UCSD-AML1 (cell line): Measurements from ENCODE around the gene BAIAP2L1.

Experiments
- DNase-seq: peaks from one replicate; lab custom pipeline; 2025; ENCODE audit not compliant: unreplicated experiment; lab: John Stamatoyannopoulos, UW

Gene BAIAP2L1

DNA sequence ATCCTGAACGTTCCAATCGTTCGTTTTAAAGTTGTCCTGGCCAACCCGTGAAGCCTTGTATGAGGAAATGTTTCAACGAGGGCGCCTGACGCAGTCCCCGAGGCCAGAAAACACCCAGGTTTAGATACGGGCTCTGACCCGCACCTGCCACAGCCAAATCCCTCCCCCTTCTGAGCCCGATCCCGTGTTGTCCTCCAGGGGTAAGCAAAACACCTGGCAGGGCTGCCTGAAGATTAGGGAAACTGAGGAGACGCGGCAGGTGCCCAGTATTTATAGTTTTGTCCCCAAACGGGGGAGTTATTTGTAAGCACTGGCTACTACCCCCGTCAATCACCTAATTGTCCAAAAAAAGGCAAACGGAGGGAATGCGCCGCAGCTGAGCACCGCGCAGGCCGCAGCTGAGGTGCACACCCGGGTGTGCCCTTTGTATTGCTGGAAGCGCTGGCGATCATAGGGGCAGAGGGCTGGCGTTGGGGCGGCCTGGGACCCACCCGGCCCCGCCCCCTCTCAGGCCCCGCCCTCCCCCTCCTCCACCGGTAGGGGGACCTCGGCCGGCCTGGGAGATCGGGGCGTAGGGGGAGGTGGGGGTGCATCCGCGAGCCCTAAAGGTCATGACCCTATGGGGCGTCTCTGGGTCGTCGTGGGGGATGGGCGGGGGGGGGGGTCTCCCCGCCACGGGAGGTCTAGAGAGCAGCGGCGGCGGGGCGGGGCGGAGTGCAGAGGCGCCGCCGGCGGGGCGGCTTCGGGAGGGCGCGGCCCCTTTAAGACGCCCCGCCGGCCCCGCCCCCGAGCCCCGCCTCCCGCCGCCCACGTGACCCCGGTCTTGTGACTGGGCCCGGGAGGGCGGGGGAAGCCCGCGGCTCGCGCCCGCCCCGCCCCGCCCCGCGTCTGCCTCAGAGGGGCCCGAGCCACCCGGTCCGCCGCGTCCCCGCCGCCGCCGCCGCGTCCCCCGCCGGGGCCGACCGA is 119.8 kb downstream of the BAIAP2L1 start, which contains the start of gene BRI3:
BRI3 (plus strand) TSS at position 896 of the 966 bp plus-strand sequence. CDS start 110 bp downstream, outside the sequence.
- peak; percentile 86 for DNase-seq

GRCh38 chr7:98280296-98280695 is 120.6 kb downstream of the BAIAP2L1 start:
- DNase-seq: no peak

- DNase-seq: no peak
Observed at GRCh38 chr7:98278936-98279335, 122.0 kb downstream of the BAIAP2L1 start.

GRCh38 chr7:98278408-98278807 is 122.5 kb downstream of the BAIAP2L1 start:
- DNase-seq: no peak

GRCh38 chr7:98276241-98276761 is 124.6 kb downstream of the BAIAP2L1 start:
- no peak for DNase-seq

DNA sequence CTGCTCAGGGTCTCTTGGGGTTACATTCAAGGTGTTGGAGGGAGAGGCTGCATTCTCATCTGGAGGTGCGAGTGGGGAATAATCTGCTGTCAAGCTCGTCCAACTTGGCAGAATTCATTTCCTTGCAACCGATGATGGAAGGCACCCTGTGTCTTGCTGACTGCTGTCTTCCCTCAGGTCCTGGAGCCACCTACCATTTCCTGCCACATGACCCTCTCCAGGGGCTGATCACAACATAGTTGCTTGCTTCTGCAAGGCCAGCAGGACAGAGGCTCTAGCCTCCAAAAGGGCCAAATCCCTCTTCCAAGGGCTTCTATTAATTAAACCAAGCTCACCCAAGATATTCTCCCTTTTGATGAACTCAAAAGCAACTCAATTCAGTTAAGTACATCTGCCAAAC is 133.6 kb downstream of the BAIAP2L1 start:
- no peak for DNase-seq

DNA sequence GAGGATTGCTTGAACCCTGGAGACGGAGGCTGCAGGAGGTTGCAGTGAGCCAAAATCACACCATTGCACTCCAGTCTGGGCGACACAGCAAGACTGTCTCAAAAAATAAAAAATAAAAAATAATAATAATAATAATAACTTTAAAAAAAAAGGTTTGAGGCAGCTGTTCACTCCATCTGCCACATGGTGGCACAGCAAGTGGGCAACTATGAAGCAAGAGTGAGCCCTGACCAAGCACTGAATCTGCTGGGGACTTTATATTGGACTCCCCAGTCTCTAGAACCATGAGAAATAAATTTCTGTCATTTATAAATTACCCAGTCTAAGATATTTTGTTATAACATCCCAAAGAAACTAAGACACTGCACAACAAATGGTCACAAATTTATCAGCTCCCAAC is 134.1 kb downstream of the BAIAP2L1 start:
- DNase-seq: no peak

DNA sequence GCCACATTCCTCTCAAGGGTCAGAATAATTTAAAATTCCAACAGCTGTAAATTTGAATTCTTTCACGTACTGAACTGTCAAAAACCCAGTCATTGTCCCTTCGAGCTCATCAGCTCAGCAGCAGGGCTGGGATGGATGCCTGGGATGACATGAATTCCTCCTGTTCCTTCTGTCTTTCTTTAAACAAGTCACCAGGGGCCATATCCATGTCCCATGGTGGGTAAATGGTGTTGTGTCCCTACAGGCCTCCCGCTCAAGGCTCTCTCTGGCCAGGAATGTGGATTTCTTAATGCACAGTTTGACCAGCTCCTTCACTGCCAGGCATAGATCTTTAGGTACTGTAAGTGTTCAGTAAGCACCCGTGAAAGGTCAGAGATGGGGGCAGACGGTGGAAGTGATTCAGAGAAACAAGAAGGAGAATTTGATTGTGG is 135.0 kb downstream of the BAIAP2L1 start:
- no peak for DNase-seq

DNA sequence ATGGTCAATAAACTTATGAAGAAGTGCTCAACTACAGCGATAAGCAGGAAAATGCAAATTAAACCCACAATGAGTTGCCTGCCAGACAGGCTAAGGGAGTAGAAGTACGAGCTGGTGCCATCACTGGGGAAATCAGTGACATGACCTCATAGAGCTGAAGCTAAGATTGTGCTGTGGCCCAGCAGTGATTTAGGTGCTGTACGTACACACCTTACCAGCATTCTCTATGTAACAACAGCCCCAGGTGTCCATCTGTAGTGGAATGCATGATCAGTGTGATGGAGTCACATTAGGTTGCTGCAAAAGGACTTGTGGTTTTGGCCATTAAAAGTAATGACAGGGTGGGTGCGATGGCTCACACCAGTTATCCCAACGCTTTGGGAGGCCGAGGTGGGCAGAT is 143.2 kb downstream of the BAIAP2L1 start:
- no peak for DNase-seq

DNA sequence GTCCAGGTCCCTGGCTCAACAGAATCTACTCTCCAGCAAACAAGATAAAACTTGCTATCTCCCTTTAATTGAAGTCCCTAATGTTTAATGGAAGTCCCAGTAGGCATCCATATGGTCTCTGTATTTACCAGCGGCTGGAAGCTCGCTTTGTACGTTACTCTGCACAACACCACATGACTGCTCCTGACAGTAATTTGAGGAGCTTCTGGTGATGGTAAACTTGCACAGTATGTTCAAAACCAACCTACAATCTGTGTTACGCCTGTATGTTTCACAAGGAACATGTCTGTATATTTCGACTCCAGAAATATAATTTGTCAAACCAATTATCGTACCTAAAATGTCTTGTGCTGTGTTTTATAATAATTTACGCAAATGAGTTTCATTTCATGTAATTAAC is 144.5 kb downstream of the BAIAP2L1 start:
- DNase-seq: no peak

DNA sequence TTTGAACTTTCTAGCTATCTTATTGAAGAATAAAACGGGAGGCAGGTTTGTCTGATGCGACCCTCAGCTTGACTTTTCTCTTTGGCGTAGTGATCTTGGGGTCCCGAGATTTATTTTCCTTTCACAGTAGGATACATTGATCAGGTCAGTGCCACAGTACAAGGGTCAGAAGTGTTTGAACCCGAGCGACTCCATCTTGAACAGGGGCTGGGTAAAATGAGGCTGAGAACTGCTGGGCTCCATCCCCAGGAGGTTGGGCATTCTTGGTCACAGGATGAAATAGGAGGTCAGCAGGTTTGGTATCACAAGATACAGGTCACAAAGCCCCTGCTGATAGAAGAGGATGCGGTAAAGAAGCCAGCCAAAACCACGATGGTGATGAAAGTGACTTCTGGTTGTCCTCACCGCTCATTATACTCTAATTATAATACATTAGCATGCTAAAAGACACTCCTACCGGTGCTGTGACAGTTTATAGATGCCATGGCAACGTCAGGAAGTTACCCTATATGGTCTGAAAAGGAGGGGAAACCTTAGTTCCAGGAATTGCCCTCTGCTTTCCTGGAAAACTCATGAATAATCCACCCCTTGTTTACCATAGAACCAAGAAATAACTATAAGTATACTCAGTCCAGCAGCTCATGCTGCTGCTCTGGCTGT is 145.8 kb downstream of the BAIAP2L1 start:
- DNase-seq: no peak

DNA sequence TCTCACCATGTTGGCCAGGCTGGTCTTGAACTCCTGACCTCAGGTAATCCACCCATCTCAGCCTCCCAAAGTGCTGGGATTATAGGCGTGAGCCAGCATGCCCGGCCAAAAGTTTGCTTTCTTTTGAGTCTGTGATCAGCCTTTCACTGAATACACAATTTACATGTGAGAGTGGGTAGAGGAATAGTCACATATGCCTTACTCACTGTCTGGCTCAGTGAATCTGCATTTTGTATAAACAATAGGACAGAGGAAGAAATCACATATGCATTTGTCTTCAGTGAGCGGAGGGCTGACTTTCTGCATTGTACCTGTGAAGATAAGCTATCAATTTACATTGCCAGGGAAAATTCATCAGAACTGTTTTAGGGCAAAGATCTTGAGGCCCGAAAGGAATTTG is 146.4 kb downstream of the BAIAP2L1 start:
- no peak for DNase-seq

GRCh38 chr7:98252425-98253054 is 148.3 kb downstream of the BAIAP2L1 start:
- no peak for DNase-seq

- DNase-seq: peak; percentile 81
Observed at GRCh38 chr7:98251601-98252424, 149.1 kb downstream of the BAIAP2L1 start, which contains the start of gene TECPR1. TECPR1 (minus strand) TSS chr7:98252232; CDS start chr7:98246146, 6,086 bp downstream.

DNA sequence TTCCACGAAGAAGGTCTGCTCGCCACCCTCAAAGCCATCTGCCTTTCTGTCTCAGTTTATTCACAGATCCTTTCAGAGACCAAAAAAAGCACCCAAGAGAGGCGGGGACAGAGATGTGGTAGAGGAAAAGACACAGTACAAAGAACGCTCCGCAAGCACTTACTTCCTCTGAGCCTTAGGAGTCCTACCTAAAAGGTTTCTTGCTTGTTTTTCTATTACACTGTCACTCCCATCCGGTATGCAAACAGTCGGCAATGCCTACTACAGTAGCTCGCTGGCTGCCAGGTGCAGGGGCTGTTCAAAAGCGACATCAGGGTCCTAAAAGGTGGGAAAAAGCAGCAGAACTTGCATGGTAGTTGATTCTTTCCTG is 149.7 kb downstream of the BAIAP2L1 start:
- no peak for DNase-seq

GRCh38 chr7:98250789-98251188 is 150.1 kb downstream of the BAIAP2L1 start:
- peak; percentile 11 for DNase-seq

DNA sequence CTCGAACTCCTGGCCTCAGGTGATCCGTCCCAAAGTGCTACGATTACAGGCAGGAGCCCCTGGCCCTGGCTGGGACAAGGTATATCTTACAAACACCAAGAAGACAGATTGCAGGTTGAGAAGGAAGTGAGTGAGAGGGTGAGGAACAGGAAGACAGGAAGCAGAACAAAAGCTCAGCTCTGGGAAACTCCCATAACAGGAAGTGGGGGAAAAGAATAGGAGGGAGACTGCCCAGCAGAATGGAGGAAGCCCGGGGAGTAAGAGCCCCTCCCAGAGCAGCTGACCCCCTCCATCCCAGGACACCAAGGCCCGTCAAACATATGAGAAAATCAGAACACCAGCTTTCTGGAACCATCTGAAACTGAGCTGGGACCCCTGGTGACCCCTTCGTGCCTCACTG is 151.8 kb downstream of the BAIAP2L1 start:
- DNase-seq: no peak

- no peak for DNase-seq
Observed at GRCh38 chr7:98248156-98248555, 152.7 kb downstream of the BAIAP2L1 start.

GRCh38 chr7:98244871-98245270 is 156.0 kb downstream of the BAIAP2L1 start:
- no peak for DNase-seq

GRCh38 chr7:98242934-98243333 is 158.0 kb downstream of the BAIAP2L1 start:
- DNase-seq: no peak
